Upper lobe of right lung (tissue), 1 donor: ENCODE results near the gene DCP1B. TPM values are rescaled to one million over a fixed set of nuclear protein-coding genes. Genes with fewer than 3 reads are reported as not detected.

Source experiments
- ATAC-seq: fragments of 200-7000 bp; cut with Tn5 transposase; one replicate; pipeline ENCODE4 v1.9.1; 2020; ENCODE audit warnings: mild to moderate bottlenecking, moderate library complexity
- DNase-seq: peaks from one replicate; pipeline ENCODE4 v3.0.0-alpha.2; 2020
- H3K27ac ChIP-seq: fragments of 200-600 bp; one replicate; pipeline ENCODE4 v1.8.0; 2022
- H3K27me3 ChIP-seq: fragments of 200-600 bp; one replicate; pipeline ENCODE4 v1.8.0; 2022; ENCODE audit warnings: mild to moderate bottlenecking
- H3K36me3 ChIP-seq: fragments of 200-600 bp; one replicate; pipeline ENCODE4 v1.8.0; 2022
- H3K4me1 ChIP-seq: fragments of 200-600 bp; one replicate; pipeline ENCODE4 v1.8.0; 2022
- H3K4me3 ChIP-seq: fragments of 200-600 bp; one replicate; pipeline ENCODE4 v1.8.0; 2022; ENCODE audit warnings: mild to moderate bottlenecking
- H3K9me3 ChIP-seq: fragments of 200-600 bp; one replicate; pipeline ENCODE4 v1.8.0; 2022
- CTCF ChIP-seq: fragments of 200-600 bp; IDR thresholded peaks from one replicate; pipeline ENCODE4 v1.8.0; 2022; ENCODE audit warnings: antibody characterized with exemption
- intact Hi-C: fragments of 100-400 bp; cut with DNase I; formaldehyde crosslinking; loops from one replicate; pipeline ENCODE4 v1.11.0; 2022
- total RNA-seq: library from RNA; stranded (reverse); fragmentation: NEBNext Ultra II Directional; extraction: Animal tissue kit (Norgen Biotek cat#: 25700); gene quantifications from one replicate; pipeline ENCODE4 v1.2.1, GENCODE V29; 2021
- donor health status: DM: no; HTN: yes; CAD: no; lungs with severe emphysema.

Gene DCP1B
- total RNA-seq, 1 donor from 2014 or later, result 12.8 TPM

- TF ChIP-seq CTCF, result no peak
Observed at GRCh38 chr12:2016862-2017545, 12.7 kb upstream of the DCP1B start.

GRCh38 chr12:2014231-2014630, 10.0 kb upstream of the DCP1B start:
- Histone ChIP-seq H3K36me3 (no peaks in the 10 kb centered on the region), H3K27me3 (no peaks in the 10 kb centered on the region), H3K4me3 (no peak overlapping the region), H3K27ac (peak overlapping the region; percentile 63), H3K4me1 (peaks cover 28% of the 10 kb centered on the region), H3K9me3 (no peaks in the 10 kb centered on the region)
- no peak for TF ChIP-seq CTCF
- ATAC-seq, result no peak
- DNase-seq, result no peak
- intact Hi-C loops, result no loop called here

More at GRCh38 chr12:2016862-2017545, 12.7 kb upstream of the DCP1B start:
- Histone ChIP-seq H3K4me3 (no peak overlapping the region), H3K27ac (no peak overlapping the region), H3K9me3 (no peaks in the 10 kb centered on the region), H3K4me1 (peaks cover 28% of the 10 kb centered on the region), H3K36me3 (no peaks in the 10 kb centered on the region), H3K27me3 (no peaks in the 10 kb centered on the region)
- intact Hi-C loops, result no loop called here
- no peak for ATAC-seq
- no peak for DNase-seq

- Histone ChIP-seq H3K4me1 (peaks cover 28% of the 10 kb centered on the region), H3K9me3 (no peaks in the 10 kb centered on the region), H3K36me3 (no peaks in the 10 kb centered on the region), H3K27ac (peak overlapping the region; percentile 63), H3K4me3 (no peak overlapping the region), H3K27me3 (no peaks in the 10 kb centered on the region)
- peak; percentile 58 for ATAC-seq
- TF ChIP-seq CTCF, result peak; percentile 25
- no peak for DNase-seq
- intact Hi-C loops, result no loop called here
Observed at GRCh38 chr12:2013527-2014223, 9.4 kb upstream of the DCP1B start.

GRCh38 chr12:2013086-2013485, 8.8 kb upstream of the DCP1B start:
- Histone ChIP-seq H3K4me3 (no peak overlapping the region), H3K9me3 (no peaks in the 10 kb centered on the region), H3K27ac (peak overlapping the region; percentile 63), H3K27me3 (no peaks in the 10 kb centered on the region), H3K36me3 (no peaks in the 10 kb centered on the region), H3K4me1 (peaks cover 24% of the 10 kb centered on the region)
- ATAC-seq (no peak), DNase-seq (no peak)
- intact Hi-C loops, result no loop called here
- no peak for TF ChIP-seq CTCF

- H3K27ac ChIP-seq, result no peak overlapping the region
- peaks cover 14% of the 10 kb centered on the region for H3K4me1 ChIP-seq
- ATAC-seq (no peak), DNase-seq (no peak)
- H3K36me3 ChIP-seq, result no peaks in the 10 kb centered on the region
- H3K4me3 ChIP-seq, result no peak overlapping the region
- no peaks in the 10 kb centered on the region for H3K9me3 ChIP-seq
- intact Hi-C loops, result no loop called here
- no peak for TF ChIP-seq CTCF
- H3K27me3 ChIP-seq, result no peaks in the 10 kb centered on the region
Observed at GRCh38 chr12:2011643-2012607, 7.7 kb upstream of the DCP1B start.
